NCI-H510A (cell line): ENCODE measurements around the gene ARHGAP35.
"Not testable (repeated sequence)": the region's sequence is repeated elsewhere in the genome, so short reads cannot be mapped to it uniquely, and the experiment has no call there.

ENCODE experiments used
- DNase-seq: peaks from one replicate; lab custom pipeline; 2025; lab: John Stamatoyannopoulos, UW

The ARHGAP35 gene

DNA sequence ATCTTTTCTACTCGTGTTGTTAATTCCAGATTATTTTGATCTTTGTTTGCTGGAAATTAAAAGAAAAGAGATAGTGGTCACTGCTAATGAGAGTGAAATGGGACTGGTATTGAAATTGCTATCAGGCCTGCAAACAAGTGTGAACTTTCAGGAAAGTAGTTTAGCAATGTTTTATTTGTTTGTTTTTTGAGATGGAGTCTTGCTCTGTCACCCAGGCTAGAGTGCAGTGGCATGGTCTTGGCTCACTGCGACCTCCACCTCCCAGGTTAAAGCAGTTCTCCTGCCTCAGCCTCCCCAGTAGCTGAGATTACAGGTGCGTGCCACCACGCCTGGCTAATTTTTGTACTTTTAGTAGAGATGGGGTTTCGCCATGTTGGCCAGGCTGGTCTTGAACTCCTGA is 10.4 kb downstream of the ARHGAP35 start:
- DNase-seq = not testable (repeated sequence)

- no peak for DNase-seq
These were observed 12.2 kb downstream of the ARHGAP35 start for GRCh38 chr19:46872967-46873366.

GRCh38 chr19:46875234-46875633 is 14.4 kb downstream of the ARHGAP35 start:
- no peak for DNase-seq

- DNase-seq = no peak
These were observed 14.9 kb downstream of the ARHGAP35 start for GRCh38 chr19:46875657-46876056.

GRCh38 chr19:46878613-46879375 is 18.0 kb downstream of the ARHGAP35 start:
- DNase-seq = no peak

DNA sequence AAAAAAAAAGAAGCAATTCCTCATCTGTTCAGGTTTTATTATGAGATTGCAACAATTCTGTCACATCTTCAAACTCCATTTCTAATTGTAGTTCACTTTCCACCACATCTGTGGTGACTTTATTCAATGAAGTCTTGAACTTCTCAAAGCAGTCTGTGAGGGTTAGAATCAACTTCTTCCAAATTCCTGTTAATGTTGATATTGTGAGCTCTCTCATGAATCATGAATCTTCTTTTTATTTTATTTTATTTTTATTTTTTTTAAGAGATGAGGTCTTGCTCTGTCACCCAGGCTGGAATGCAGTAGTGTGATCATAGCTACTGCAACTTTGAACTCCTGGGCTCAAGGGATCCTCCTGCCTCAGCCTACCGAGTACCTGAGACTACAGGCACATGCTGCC is 19.6 kb downstream of the ARHGAP35 start:
- DNase-seq = no peak

DNA sequence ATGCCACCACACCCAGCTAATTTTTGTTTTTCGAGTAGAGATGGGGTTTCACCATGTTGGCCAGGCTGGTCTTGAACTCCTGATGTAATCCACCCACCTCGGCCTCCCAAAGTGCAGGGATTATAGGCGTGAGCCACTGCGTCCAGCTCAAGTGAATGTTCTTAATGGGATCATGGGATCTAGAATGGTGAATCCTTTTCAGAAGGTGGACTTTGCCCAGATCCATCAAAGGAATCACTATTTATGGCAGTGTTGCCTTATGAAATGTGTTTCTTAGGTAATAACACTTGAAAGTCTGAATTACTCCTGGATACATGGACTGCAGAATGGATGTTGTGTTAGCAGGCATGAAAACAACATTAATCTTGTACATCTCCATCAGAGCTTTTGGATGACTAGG is 20.3 kb downstream of the ARHGAP35 start:
- no peak for DNase-seq

DNA sequence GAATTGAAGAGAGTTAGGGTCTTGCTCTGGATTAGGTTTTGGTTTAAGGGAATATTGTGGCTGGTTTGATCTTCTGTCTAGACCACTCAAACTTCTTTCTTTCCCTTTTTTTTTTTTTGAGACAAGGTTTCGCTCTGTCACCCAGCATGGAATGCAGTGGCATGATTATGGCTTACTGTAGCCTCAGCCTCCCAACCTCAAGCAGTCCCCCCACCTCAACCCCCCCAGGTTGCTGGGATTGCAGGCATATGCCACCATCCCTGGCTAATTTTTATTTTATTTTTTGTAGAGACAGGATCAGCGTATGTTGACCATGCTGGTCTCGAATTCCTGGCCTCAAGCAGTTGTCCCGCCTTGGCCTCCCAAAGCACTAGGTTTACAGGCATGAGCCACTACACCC is 21.2 kb downstream of the ARHGAP35 start:
- no peak for DNase-seq

DNA sequence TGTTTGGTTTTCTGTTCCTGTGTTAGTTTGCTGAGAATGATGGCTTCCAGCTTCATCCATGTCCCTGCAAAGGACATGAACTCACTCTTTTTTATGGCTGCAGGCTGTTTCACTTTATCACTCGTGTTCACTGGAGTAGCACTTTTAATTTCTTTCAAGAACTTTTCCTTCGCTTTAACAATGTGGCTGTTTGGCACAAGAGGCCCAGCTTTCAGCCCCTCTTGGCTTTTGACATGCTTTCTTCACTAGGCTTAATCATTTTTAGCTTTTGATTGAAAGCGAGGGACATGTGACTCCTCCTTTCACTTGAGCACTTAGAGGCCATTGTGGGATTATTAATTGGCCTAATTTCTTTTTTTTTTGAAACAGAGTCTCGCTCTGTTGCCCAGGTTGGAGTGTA is 22.0 kb downstream of the ARHGAP35 start:
- DNase-seq = not testable (repeated sequence)

- DNase-seq = no peak
These were observed 24.6 kb downstream of the ARHGAP35 start for GRCh38 chr19:46885411-46885810.

- no peak for DNase-seq
These were observed 25.9 kb downstream of the ARHGAP35 start for GRCh38 chr19:46886546-46887239.

DNA sequence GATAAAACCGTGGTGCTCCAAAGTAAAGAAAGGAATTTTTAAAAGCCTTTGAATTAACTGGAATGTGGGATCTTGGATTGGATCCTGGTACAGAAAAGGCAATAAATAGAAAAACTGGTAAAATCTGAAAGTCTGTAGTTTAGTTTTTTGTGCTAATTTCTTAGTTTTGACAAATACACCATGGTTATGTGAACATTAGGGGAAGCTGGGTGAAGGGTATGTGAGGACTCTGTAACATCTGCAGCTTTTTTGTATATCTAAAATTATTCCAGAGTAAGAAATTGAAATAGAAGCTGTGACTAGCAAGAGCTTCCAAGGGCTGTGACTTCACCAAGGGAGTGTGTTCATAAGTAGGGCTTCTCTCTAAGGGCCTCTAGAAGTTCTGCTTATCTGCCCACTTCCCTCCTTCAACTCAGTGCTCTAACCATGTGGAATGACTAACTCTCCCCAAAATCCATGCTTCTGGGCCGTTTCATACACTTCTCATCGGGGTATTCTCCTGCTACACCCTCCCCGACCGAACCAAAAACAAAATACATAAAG is 26.5 kb downstream of the ARHGAP35 start:
- DNase-seq = no peak

GRCh38 chr19:46890423-46891170 is 29.8 kb downstream of the ARHGAP35 start:
- no peak for DNase-seq

- peak; percentile 30 for DNase-seq
These were observed 31.7 kb downstream of the ARHGAP35 start for GRCh38 chr19:46892252-46893179.

- peak; percentile 24 for DNase-seq
These were observed 35.4 kb downstream of the ARHGAP35 start for GRCh38 chr19:46896076-46896794.

DNA sequence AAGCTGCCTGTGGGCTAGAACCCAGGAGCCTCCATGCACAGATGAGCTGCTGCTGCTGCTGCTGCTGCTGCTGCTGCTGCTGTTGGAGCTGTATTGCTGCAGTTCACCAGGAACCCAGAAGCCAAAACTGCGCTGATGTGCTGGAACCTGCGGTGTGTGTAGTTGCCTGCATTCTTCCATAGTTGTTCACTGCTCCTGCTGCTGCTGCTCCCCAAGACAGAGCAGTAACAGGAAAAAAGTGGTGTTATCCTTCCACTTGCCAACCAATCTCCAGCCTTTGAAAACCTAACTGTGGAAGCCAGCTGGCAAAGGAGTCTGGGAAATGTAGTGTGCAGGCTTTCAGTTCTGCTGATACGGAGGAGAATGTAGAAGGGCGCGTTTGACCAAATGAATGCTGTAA is 37.9 kb downstream of the ARHGAP35 start:
- DNase-seq = no peak

- no peak for DNase-seq
These were observed 39.5 kb downstream of the ARHGAP35 start for GRCh38 chr19:46900341-46900740.

- DNase-seq = no peak
These were observed 41.1 kb downstream of the ARHGAP35 start for GRCh38 chr19:46901701-46902401.

DNA sequence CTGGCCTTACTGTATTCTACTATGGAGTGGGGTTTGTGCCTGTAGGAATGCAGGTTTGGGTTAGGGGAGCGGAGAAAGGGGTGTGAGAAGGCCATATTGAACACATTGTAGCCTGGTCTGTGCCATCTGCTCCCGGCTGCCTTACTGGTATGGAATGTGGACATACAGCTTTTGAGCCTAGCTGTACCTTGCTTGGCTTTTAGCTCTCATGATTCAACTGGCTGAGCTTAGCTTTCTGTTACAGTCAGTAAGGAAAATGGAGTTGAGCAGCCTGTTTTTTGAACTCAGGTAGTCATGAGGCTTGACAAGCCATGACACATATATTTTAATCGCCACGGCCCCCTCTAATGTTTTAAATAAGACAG is 41.6 kb downstream of the ARHGAP35 start:
- peak; percentile 34 for DNase-seq

DNA sequence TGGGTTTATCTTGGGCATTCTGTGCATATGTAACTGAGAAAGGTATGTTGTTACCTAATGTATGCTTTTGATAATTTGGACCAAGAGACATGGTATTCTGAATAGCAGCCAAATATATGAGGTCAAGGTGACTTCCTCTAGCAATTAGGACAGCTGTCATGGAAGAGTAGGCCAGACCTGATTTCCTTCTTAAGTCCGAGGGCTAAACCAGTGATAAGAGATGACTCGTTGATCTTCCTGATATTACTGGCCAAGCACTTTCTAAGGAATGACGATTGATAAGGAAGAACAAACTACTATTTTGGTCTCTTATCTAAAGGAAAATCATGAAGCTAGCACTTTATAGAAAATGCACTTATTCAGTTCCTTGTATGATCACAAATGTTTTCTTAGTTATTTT is 42.7 kb downstream of the ARHGAP35 start:
- DNase-seq = no peak
